ENCODE measurements around the gene GCN1.

Gene GCN1

GRCh38 chr12:120140603-120141002 is 53.9 kb downstream of the GCN1 start:
- H3K4me1 Mint-ChIP-seq (ENCODE audit: low read depth), result no peaks in the 10 kb centered on the region
- DNase-seq, result no peak
- no peak overlapping the region for H3K27ac Mint-ChIP-seq
- no peaks in the 10 kb centered on the region for H3K9me3 Mint-ChIP-seq
- no peaks in the 10 kb centered on the region for H3K27me3 Mint-ChIP-seq
- peaks cover 99% of the 10 kb centered on the region for H3K36me3 Mint-ChIP-seq (ENCODE audit: low read depth)
- H3K4me3 Mint-ChIP-seq, result no peak overlapping the region

GRCh38 chr12:120139958-120140357 is 54.6 kb downstream of the GCN1 start:
- peaks cover 99% of the 10 kb centered on the region for H3K36me3 Mint-ChIP-seq (ENCODE audit: low read depth)
- no peaks in the 10 kb centered on the region for H3K4me1 Mint-ChIP-seq (ENCODE audit: low read depth)
- no peak overlapping the region for H3K27ac Mint-ChIP-seq
- DNase-seq, result no peak
- H3K27me3 Mint-ChIP-seq, result no peaks in the 10 kb centered on the region
- no peaks in the 10 kb centered on the region for H3K9me3 Mint-ChIP-seq
- no peak overlapping the region for H3K4me3 Mint-ChIP-seq

GRCh38 chr12:120138366-120138765 is 56.1 kb downstream of the GCN1 start:
- Mint-ChIP-seq H3K27me3 (no peaks in the 10 kb centered on the region), H3K36me3 (ENCODE audit: low read depth) (peaks cover 99% of the 10 kb centered on the region), H3K9me3 (no peaks in the 10 kb centered on the region), H3K27ac (no peak overlapping the region), H3K4me1 (ENCODE audit: low read depth) (no peaks in the 10 kb centered on the region), H3K4me3 (no peak overlapping the region)
- DNase-seq, result no peak

GRCh38 chr12:120137833-120138232 is 56.7 kb downstream of the GCN1 start:
- no peak for DNase-seq
- no peak overlapping the region for H3K4me3 Mint-ChIP-seq
- no peaks in the 10 kb centered on the region for H3K27me3 Mint-ChIP-seq
- H3K27ac Mint-ChIP-seq, result no peak overlapping the region
- peaks cover 99% of the 10 kb centered on the region for H3K36me3 Mint-ChIP-seq (ENCODE audit: low read depth)
- H3K4me1 Mint-ChIP-seq (ENCODE audit: low read depth), result no peaks in the 10 kb centered on the region
- no peaks in the 10 kb centered on the region for H3K9me3 Mint-ChIP-seq

GRCh38 chr12:120136093-120136770 is 58.3 kb downstream of the GCN1 start:
- H3K9me3 Mint-ChIP-seq, result no peaks in the 10 kb centered on the region
- H3K27me3 Mint-ChIP-seq, result no peaks in the 10 kb centered on the region
- no peak overlapping the region for H3K4me3 Mint-ChIP-seq
- H3K4me1 Mint-ChIP-seq (ENCODE audit: low read depth), result no peaks in the 10 kb centered on the region
- H3K27ac Mint-ChIP-seq, result peak overlapping the region; percentile 18
- peaks cover 100% of the 10 kb centered on the region for H3K36me3 Mint-ChIP-seq (ENCODE audit: low read depth)
- DNase-seq, result no peak

- H3K36me3 Mint-ChIP-seq (ENCODE audit: low read depth), result peaks cover 100% of the 10 kb centered on the region
- H3K27me3 Mint-ChIP-seq, result no peaks in the 10 kb centered on the region
- H3K4me3 Mint-ChIP-seq, result no peak overlapping the region
- peaks cover 1% of the 10 kb centered on the region for H3K4me1 Mint-ChIP-seq (ENCODE audit: low read depth)
- DNase-seq, result no peak
- H3K27ac Mint-ChIP-seq, result no peak overlapping the region
- no peaks in the 10 kb centered on the region for H3K9me3 Mint-ChIP-seq
Measured at GRCh38 chr12:120134307-120134980, 60.1 kb downstream of the GCN1 start.

GRCh38 chr12:120132863-120133385 is 61.6 kb downstream of the GCN1 start:
- Mint-ChIP-seq H3K27ac (peak overlapping the region; percentile 67), H3K27me3 (no peaks in the 10 kb centered on the region), H3K4me1 (ENCODE audit: low read depth) (peaks cover 10% of the 10 kb centered on the region), H3K36me3 (ENCODE audit: low read depth) (peaks cover 100% of the 10 kb centered on the region), H3K9me3 (no peaks in the 10 kb centered on the region), H3K4me3 (no peak overlapping the region)
- no peak for DNase-seq

GRCh38 chr12:120132054-120132836 is 62.3 kb downstream of the GCN1 start:
- Mint-ChIP-seq H3K27me3 (no peaks in the 10 kb centered on the region), H3K4me1 (ENCODE audit: low read depth) (peaks cover 17% of the 10 kb centered on the region), H3K36me3 (ENCODE audit: low read depth) (peaks cover 100% of the 10 kb centered on the region), H3K9me3 (no peaks in the 10 kb centered on the region), H3K4me3 (no peak overlapping the region), H3K27ac (peak overlapping the region; percentile 67)
- DNase-seq, result no peak

GRCh38 chr12:120131116-120131515 is 63.4 kb downstream of the GCN1 start:
- peak overlapping the region; percentile 22 for H3K27ac Mint-ChIP-seq

GRCh38 chr12:120130011-120130410 is 64.5 kb downstream of the GCN1 start:
- H3K4me3 Mint-ChIP-seq, result no peak overlapping the region
- no peak overlapping the region for H3K27ac Mint-ChIP-seq
- no peak for DNase-seq
- H3K36me3 Mint-ChIP-seq (ENCODE audit: low read depth), result peaks cover 100% of the 10 kb centered on the region
- H3K27me3 Mint-ChIP-seq, result no peaks in the 10 kb centered on the region
- no peaks in the 10 kb centered on the region for H3K9me3 Mint-ChIP-seq
- H3K4me1 Mint-ChIP-seq (ENCODE audit: low read depth), result peaks cover 39% of the 10 kb centered on the region

More at GRCh38 chr12:120131116-120131515, 63.4 kb downstream of the GCN1 start:
- no peak overlapping the region for H3K4me3 Mint-ChIP-seq
- peaks cover 28% of the 10 kb centered on the region for H3K4me1 Mint-ChIP-seq (ENCODE audit: low read depth)
- H3K27me3 Mint-ChIP-seq, result no peaks in the 10 kb centered on the region
- peaks cover 100% of the 10 kb centered on the region for H3K36me3 Mint-ChIP-seq (ENCODE audit: low read depth)
- DNase-seq, result no peak
- H3K9me3 Mint-ChIP-seq, result no peaks in the 10 kb centered on the region

- Mint-ChIP-seq H3K4me3 (no peak overlapping the region), H3K27me3 (no peaks in the 10 kb centered on the region), H3K36me3 (ENCODE audit: low read depth) (peaks cover 70% of the 10 kb centered on the region), H3K27ac (peak overlapping the region; percentile 96), H3K9me3 (no peaks in the 10 kb centered on the region), H3K4me1 (ENCODE audit: low read depth) (peaks cover 66% of the 10 kb centered on the region)
- DNase-seq, result no peak
Measured at GRCh38 chr12:120126635-120127005, 67.9 kb downstream of the GCN1 start.

GRCh38 chr12:120125792-120126634 is 68.5 kb downstream of the GCN1 start:
- peaks cover 64% of the 10 kb centered on the region for H3K36me3 Mint-ChIP-seq (ENCODE audit: low read depth)
- no peaks in the 10 kb centered on the region for H3K9me3 Mint-ChIP-seq
- H3K27ac Mint-ChIP-seq, result peak overlapping the region; percentile 96
- H3K4me3 Mint-ChIP-seq, result no peak overlapping the region
- no peaks in the 10 kb centered on the region for H3K27me3 Mint-ChIP-seq
- no peak for DNase-seq
- H3K4me1 Mint-ChIP-seq (ENCODE audit: low read depth), result peaks cover 72% of the 10 kb centered on the region

- Mint-ChIP-seq H3K9me3 (no peaks in the 10 kb centered on the region), H3K27ac (peak overlapping the region; percentile 96), H3K4me1 (ENCODE audit: low read depth) (peaks cover 81% of the 10 kb centered on the region), H3K27me3 (no peaks in the 10 kb centered on the region), H3K36me3 (ENCODE audit: low read depth) (peaks cover 54% of the 10 kb centered on the region), H3K4me3 (no peak overlapping the region)
- DNase-seq, result no peak
Measured at GRCh38 chr12:120125029-120125428, 69.5 kb downstream of the GCN1 start.

GRCh38 chr12:120121766-120122293 is 72.7 kb downstream of the GCN1 start:
- Mint-ChIP-seq H3K9me3 (no peaks in the 10 kb centered on the region), H3K4me1 (ENCODE audit: low read depth) (peaks cover 85% of the 10 kb centered on the region), H3K4me3 (peak overlapping the region; percentile 15), H3K27ac (peak overlapping the region; percentile 94), H3K27me3 (no peaks in the 10 kb centered on the region), H3K36me3 (ENCODE audit: low read depth) (peaks cover 42% of the 10 kb centered on the region)
- peak; percentile 48 for DNase-seq
